ENCODE data around the gene VGLL4.

DNA sequence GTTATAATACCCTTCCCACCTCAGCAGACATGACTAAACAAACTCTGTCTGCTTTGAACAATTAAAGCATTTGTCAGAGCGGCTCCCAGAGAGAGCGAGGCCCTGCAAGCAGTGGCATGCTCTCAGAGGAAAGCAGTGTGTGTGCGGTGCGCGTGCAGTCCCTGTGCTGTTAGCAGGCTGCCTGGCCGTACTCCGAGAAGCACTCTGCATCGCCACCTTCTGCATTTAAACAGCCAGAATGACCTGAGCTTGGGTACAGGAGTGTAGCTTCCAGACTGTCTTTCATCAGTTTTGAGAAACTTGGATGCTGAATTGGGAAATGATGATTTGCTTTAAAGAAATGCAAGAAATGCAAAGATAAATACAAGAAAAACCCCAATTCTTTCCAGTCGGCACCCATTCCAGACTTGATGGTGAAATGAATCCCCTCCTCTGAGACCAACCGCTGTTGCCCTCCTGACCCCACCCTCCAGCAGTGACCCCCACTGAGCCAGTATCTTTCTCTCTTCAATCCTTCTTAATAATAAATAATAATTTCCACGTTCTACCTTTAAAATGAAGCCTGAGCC, 113.5 kb downstream of the VGLL4 start:
- TF ChIP-seq, protein P1, sequence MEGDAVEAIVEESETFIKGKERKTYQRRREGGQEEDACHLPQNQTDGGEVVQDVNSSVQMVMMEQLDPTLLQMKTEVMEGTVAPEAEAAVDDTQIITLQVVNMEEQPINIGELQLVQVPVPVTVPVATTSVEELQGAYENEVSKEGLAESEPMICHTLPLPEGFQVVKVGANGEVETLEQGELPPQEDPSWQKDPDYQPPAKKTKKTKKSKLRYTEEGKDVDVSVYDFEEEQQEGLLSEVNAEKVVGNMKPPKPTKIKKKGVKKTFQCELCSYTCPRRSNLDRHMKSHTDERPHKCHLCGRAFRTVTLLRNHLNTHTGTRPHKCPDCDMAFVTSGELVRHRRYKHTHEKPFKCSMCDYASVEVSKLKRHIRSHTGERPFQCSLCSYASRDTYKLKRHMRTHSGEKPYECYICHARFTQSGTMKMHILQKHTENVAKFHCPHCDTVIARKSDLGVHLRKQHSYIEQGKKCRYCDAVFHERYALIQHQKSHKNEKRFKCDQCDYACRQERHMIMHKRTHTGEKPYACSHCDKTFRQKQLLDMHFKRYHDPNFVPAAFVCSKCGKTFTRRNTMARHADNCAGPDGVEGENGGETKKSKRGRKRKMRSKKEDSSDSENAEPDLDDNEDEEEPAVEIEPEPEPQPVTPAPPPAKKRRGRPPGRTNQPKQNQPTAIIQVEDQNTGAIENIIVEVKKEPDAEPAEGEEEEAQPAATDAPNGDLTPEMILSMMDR (IDR thresholded peaks at IDR 0.05): no peak
- no peak for TF ChIP-seq POLR2A (IDR thresholded peaks at IDR 0.05)
